ENCODE data around the gene C9orf50.

Gene C9orf50

GRCh38 chr9:129614932-129615331 lies 6.0 kb downstream of the C9orf50 start:
- no peak overlapping the region for H3K4me3 ChIP-seq (ENCODE audit: low read depth, low read length)
- TF ChIP-seq, protein P1, sequence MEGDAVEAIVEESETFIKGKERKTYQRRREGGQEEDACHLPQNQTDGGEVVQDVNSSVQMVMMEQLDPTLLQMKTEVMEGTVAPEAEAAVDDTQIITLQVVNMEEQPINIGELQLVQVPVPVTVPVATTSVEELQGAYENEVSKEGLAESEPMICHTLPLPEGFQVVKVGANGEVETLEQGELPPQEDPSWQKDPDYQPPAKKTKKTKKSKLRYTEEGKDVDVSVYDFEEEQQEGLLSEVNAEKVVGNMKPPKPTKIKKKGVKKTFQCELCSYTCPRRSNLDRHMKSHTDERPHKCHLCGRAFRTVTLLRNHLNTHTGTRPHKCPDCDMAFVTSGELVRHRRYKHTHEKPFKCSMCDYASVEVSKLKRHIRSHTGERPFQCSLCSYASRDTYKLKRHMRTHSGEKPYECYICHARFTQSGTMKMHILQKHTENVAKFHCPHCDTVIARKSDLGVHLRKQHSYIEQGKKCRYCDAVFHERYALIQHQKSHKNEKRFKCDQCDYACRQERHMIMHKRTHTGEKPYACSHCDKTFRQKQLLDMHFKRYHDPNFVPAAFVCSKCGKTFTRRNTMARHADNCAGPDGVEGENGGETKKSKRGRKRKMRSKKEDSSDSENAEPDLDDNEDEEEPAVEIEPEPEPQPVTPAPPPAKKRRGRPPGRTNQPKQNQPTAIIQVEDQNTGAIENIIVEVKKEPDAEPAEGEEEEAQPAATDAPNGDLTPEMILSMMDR (IDR thresholded peaks at IDR 0.05; ENCODE audit: borderline replicate concordance, insufficient read depth, low read depth, low read length), result no peak

DNA sequence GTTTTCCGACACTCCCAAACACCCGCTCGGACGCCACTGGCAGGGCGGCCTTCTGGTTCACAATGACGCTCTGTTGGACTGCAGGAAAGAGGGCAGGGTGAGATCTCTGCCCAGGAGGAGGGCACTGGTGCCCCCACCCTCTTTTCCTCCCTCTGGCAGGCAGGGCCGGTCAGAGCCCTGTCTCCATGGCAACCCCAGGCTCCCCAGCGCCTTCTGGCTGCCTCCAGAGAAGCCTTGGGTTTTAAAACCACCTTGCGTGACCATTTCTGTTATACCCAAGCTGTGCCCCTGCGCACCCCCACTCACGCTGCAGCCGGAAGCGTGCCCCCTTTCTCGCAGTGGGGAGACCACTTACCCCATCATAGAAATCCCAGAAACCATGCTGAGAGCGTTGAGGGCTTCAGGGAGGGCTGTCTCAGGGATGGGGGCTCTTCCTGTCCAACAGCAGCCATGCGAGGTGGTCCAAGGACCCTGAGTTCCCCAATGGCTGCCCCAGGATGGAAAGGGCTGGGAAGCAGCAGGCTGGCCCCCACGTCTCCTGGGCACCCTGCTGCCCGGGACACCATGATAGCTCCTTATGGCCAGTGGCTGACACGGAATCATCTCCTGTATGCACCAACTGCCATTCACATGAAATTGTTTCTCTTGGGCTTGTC lies 7.3 kb downstream of the C9orf50 start:
- no peak overlapping the region for H3K4me3 ChIP-seq (ENCODE audit: low read depth, low read length)
- TF ChIP-seq, protein P1 (IDR thresholded peaks at IDR 0.05; ENCODE audit: borderline replicate concordance, insufficient read depth, low read depth, low read length), result no peak

GRCh38 chr9:129612815-129613519 lies 7.9 kb downstream of the C9orf50 start:
- TF ChIP-seq, protein P1 (IDR thresholded peaks at IDR 0.05; ENCODE audit: borderline replicate concordance, insufficient read depth, low read depth, low read length), result no peak
- no peak overlapping the region for H3K4me3 ChIP-seq (ENCODE audit: low read depth, low read length)

DNA sequence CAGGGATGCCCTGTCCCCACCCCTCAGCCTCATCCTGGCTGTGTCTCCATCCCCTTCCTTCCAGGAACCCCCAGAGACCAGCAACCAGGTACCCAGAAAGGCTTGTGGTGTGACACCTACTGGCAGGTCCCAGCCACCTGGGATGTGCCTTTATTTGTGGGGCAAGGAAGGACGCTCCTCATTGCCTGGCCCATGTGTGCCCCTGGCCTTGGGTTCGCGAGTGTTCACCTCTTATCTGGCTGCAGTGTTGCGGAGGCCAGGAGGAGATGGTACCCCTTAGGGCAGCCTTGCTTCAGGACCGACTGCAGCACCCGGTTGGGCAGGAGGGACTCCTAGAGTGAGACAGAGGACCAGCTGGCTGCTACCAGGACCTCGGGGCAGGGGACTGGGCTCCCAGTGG lies 8.8 kb downstream of the C9orf50 start:
- TF ChIP-seq, protein P1 (IDR thresholded peaks at IDR 0.05; ENCODE audit: borderline replicate concordance, insufficient read depth, low read depth, low read length), result no peak
- H3K4me3 ChIP-seq (ENCODE audit: low read depth, low read length), result no peak overlapping the region

DNA sequence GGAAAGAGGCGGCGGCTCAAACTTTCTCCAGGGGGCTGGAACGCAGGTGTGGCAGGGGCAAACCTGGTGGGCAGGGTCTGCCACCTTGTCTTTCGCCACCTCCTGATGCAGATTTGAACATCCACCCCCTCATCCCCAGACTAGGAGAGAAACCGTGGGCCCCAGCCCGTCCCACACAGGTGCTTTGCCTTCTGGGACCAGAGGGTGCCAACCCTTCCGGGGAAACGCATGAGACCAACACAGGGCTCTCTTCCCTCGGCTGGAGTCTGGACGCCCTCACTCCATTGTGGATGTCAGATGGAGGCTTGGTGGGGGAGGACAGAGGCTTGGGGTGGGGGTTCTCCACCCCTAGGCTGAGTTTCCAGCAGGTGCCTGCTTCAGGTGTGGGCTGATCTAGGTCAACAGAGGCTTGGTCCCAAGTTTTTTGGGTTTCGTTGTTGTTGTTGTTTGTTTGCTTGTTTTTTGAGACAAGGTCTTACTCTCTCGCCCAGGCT lies 9.5 kb downstream of the C9orf50 start:
- TF ChIP-seq, protein P1 (IDR thresholded peaks at IDR 0.05; ENCODE audit: borderline replicate concordance, insufficient read depth, low read depth, low read length), result no peak
- no peak overlapping the region for H3K4me3 ChIP-seq (ENCODE audit: low read depth, low read length)

- TF ChIP-seq, protein P1 (IDR thresholded peaks at IDR 0.05; ENCODE audit: borderline replicate concordance, insufficient read depth, low read depth, low read length), result peak; percentile 97
- H3K4me3 ChIP-seq (ENCODE audit: low read depth, low read length), result peak overlapping the region; percentile 60
These were observed 10.2 kb downstream of the C9orf50 start for GRCh38 chr9:129610473-129611306.
